SK-N-SH (cell line): Measurements from ENCODE around the gene SYCN. TPM values are rescaled to one million over a fixed set of nuclear protein-coding genes. Genes with fewer than 3 reads are reported as not detected.

ENCODE experiments used
- CTCF ChIA-PET: fragments of 300-600, 350-600 bp; formaldehyde crosslinking; extraction: SDS; loops from one replicate; lab custom pipeline; 2021; lab: Yijun Ruan, JAX
- POLR2A ChIA-PET: fragments of 350-600 bp; sonication (Branson Sonifier 250); formaldehyde crosslinking; extraction: SDS; loops from one replicate; lab custom pipeline; 2020; ENCODE audit warnings: antibody characterized with exemption, inconsistent platforms; lab: Yijun Ruan, JAX
- DNase-seq: peaks from one replicate; pipeline ENCODE4 v3.0.0; 2012
- H2AFZ ChIP-seq: fragments of 200-600 bp; sonication (generic); 2 replicates; pipeline ENCODE4 v1.8.1; 2016; ENCODE audit warnings: antibody characterized with exemption, mild to moderate bottlenecking, low read depth
- H3F3A ChIP-seq: fragments of 200-600 bp; sonication (generic); replicated peaks from 2 replicates; pipeline ENCODE3; 2016; ENCODE audit warnings: antibody characterized with exemption, mild to moderate bottlenecking; ENCODE audit not compliant: insufficient read depth
- H3K27ac ChIP-seq, 2 experiments: fragments of 200-500 bp in 1 of 2; fragments of 200-600 bp in 1 of 2; sonication (Bioruptor generic) in 1 of 2; sonication (generic), shearing (Covaris generic) in 1 of 2; 2 replicates each; pipeline versions ENCODE4 v1.5.1 to v1.6.1; 2014 to 2016; ENCODE audit warnings: low read depth in 2 of 2, inconsistent platforms in 1 of 2, low read length in 1 of 2, mild to moderate bottlenecking in 1 of 2, mixed read lengths in 1 of 2
- H3K27me3 ChIP-seq: fragments of 200-600 bp; sonication (generic), shearing (Covaris generic); 2 replicates; pipeline ENCODE4 v1.6.1; 2016; ENCODE audit warnings: mixed run types; ENCODE audit not compliant: insufficient read depth
- H3K36me3 ChIP-seq, 2 experiments: fragments of 200-500 bp in 1 of 2; fragments of 200-600 bp in 1 of 2; sonication (Bioruptor generic) in 1 of 2; sonication (generic) in 1 of 2; replicated peaks in 1 of 2; 2 replicates each; pipeline versions ENCODE3 to v1.5.1; 2014 to 2016; ENCODE audit warnings: low read length in 1 of 2, mild to moderate bottlenecking in 1 of 2; ENCODE audit not compliant: insufficient read depth in 2 of 2, control insufficient read depth in 1 of 2
- H3K4me1 ChIP-seq, 2 experiments: fragments of 200-500 bp in 1 of 2; fragments of 200-600 bp in 1 of 2; sonication (Bioruptor generic) in 1 of 2; sonication (generic), shearing (Covaris generic) in 1 of 2; 2 replicates each; pipeline versions ENCODE4 v1.5.1 to v1.6.1; 2014 to 2016; ENCODE audit warnings: low read depth in 1 of 2, low read length in 1 of 2, mixed run types in 1 of 2; ENCODE audit not compliant: insufficient read depth in 2 of 2, control insufficient read depth in 1 of 2
- H3K4me2 ChIP-seq: fragments of 200-600 bp; sonication (generic), shearing (Covaris generic); 2 replicates; pipeline ENCODE4 v1.6.1; 2017; ENCODE audit warnings: mixed run types
- H3K4me3 ChIP-seq, 2 experiments: fragments of 200-500 bp in 1 of 2; fragments of 200-600 bp in 1 of 2; sonication (Bioruptor generic) in 1 of 2; sonication (generic), shearing (Covaris generic) in 1 of 2; 2 replicates each; pipeline versions ENCODE4 v1.5.1 to v1.8.1; 2014 to 2016; ENCODE audit warnings: low read depth in 2 of 2, inconsistent platforms in 1 of 2, low read length in 1 of 2, mild to moderate bottlenecking in 1 of 2, mixed read lengths in 1 of 2, moderate library complexity in 1 of 2
- H3K79me2 ChIP-seq: fragments of 200-600 bp; sonication (generic); 2 replicates; pipeline ENCODE4 v1.8.1; 2017; ENCODE audit warnings: mild to moderate bottlenecking; ENCODE audit not compliant: insufficient read depth
- H3K9ac ChIP-seq: fragments of 200-600 bp; sonication (generic); 2 replicates; pipeline ENCODE4 v1.6.1; 2017; ENCODE audit warnings: mixed run types
- H3K9me2 ChIP-seq: fragments of 200-600 bp; sonication (generic); 2 replicates; pipeline ENCODE4 v1.6.1; 2017; ENCODE audit warnings: mixed run types
- H3K9me3 ChIP-seq: fragments of 200-600 bp; sonication (generic); 2 replicates; pipeline ENCODE4 v1.6.1; 2017; ENCODE audit warnings: mixed run types, mild to moderate bottlenecking, moderate library complexity
- H4K20me1 ChIP-seq: fragments of 200-600 bp; sonication (generic); 2 replicates; pipeline ENCODE4 v1.6.1; 2017; ENCODE audit warnings: mild to moderate bottlenecking, mixed run types; ENCODE audit not compliant: insufficient read depth
- EZH2phosphoT487 ChIP-seq: fragments of 200-600 bp; sonication (generic); IDR thresholded peaks from 2 replicates; pipeline ENCODE4 v1.6.1; 2017; ENCODE audit warnings: low read depth, mixed run types, mild to moderate bottlenecking, antibody characterized with exemption, moderate library complexity, borderline replicate concordance
- FOSL2 ChIP-seq: IDR thresholded peaks from 2 replicates; pipeline ENCODE4 v1.4.0; 2012; ENCODE audit warnings: low read depth, mild to moderate bottlenecking, moderate library complexity, borderline replicate concordance
- FOXJ3 ChIP-seq: sonication (generic); formaldehyde crosslinking; IDR thresholded peaks from 2 replicates; pipeline ENCODE4 v1.5.1; 2020; ENCODE audit warnings: mild to moderate bottlenecking, missing genetic modification reagents
- GABPA ChIP-seq: IDR thresholded peaks from 2 replicates; pipeline ENCODE4 v1.4.0; 2012; ENCODE audit warnings: low read depth, mild to moderate bottlenecking
- GATA2 ChIP-seq: sonication (generic); formaldehyde crosslinking; IDR thresholded peaks from 2 replicates; pipeline ENCODE4 v1.5.0; 2020; ENCODE audit warnings: mild to moderate bottlenecking, missing genetic modification reagents
- MXI1 ChIP-seq: IDR thresholded peaks from 2 replicates; pipeline ENCODE4 v1.6.1; 2012; ENCODE audit warnings: mild to moderate bottlenecking, low read depth, low read length, improper control_type of control experiment
- NRF1 ChIP-seq: IDR thresholded peaks from 2 replicates; pipeline ENCODE4 v1.6.1; 2012; ENCODE audit warnings: low read depth, mild to moderate bottlenecking, low read length
- POLR2AphosphoS5 ChIP-seq: IDR thresholded peaks from 2 replicates; pipeline ENCODE4 v1.6.1; 2012; ENCODE audit warnings: low read depth, low read length
- RAD21 ChIP-seq: IDR thresholded peaks from 2 replicates; pipeline ENCODE4 v1.6.1; 2012; ENCODE audit warnings: mild to moderate bottlenecking, low read length
- RFX5 ChIP-seq: IDR thresholded peaks from 2 replicates; pipeline ENCODE4 v1.6.1; 2012; ENCODE audit warnings: mild to moderate bottlenecking, improper control_type of control experiment, low read length
- SIN3A ChIP-seq: IDR thresholded peaks from 2 replicates; pipeline ENCODE4 v1.6.1; 2012; ENCODE audit warnings: low read depth, mild to moderate bottlenecking, low read length, moderate library complexity, borderline replicate concordance
- TAF1 ChIP-seq: IDR thresholded peaks from 2 replicates; pipeline ENCODE4 v1.6.1; 2012; ENCODE audit warnings: low read depth, mild to moderate bottlenecking, low read length, moderate library complexity, borderline replicate concordance
- TCF12 ChIP-seq: IDR thresholded peaks from 2 replicates; pipeline ENCODE4 v1.4.0; 2012
- WGBS: methylation state at CpG from one replicate; pipeline ENCODE4 v1.1.6; 2017; ENCODE audit warnings: low lambda C conversion rate; 5-methylcytosine and 5-hydroxymethylcytosine counted together
- polyA plus RNA-seq, 3 experiments: library from polyadenylated mRNA; depleted of rRNA; stranded (reverse); fragments of >200 nt; gene quantifications; 2 replicates each; pipeline ENCODE4 v1.2.3, GENCODE V29; 2012
- TF ChIP-seq, protein P1 (sequence below): IDR thresholded peaks from 2 replicates; pipeline ENCODE4 v1.4.0; 2012; ENCODE audit warnings: low read depth
- TF ChIP-seq, protein P2 (sequence below): fragments of 150-350 bp; IDR thresholded peaks from 2 replicates; pipeline ENCODE4 v1.6.1; 2016; ENCODE audit warnings: mild to moderate bottlenecking, low read depth, low read length
- TF ChIP-seq, protein P3 (sequence below): IDR thresholded peaks from 2 replicates; pipeline ENCODE4; 2012

SYCN gene
- polyA plus RNA-seq, 1 of the 3 experiments (the other 2 are of a cell fraction): not detected

GRCh38 chr19:39179754-39180153 is 24.3 kb downstream of the SYCN start (continued):
- TF ChIP-seq, protein P1, sequence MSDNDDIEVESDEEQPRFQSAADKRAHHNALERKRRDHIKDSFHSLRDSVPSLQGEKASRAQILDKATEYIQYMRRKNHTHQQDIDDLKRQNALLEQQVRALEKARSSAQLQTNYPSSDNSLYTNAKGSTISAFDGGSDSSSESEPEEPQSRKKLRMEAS: no peak
- TF ChIP-seq, all 33 proteins: peak for 0

DNA sequence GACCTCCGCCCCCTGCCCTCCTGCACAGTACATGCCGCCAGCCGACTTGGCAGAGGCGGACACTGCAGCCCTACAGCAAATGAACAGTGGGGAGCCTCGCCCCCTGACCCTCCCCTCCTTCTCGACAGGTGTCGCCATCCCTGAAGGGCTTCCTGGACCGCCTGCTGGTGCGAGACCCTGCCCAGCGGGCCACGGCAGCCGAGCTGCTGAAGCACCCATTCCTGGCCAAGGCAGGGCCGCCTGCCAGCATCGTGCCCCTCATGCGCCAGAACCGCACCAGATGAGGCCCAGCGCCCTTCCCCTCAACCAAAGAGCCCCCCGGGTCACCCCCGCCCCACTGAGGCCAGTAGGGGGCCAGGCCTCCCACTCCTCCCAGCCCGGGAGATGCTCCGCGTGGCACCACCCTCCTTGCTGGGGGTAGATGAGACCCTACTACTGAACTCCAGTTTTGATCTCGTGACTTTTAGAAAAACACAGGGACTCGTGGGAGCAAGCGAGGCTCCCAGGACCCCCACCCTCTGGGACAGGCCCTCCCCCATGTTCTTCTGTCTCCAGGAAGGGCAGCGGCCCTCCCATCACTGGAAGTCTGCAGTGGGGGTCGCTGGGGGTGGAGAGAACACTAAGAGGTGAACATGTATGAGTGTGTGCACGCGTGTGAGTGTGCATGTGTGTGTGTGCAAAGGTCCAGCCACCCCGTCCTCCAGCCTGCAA is 25.6 kb downstream of the SYCN start:
- peaks cover 4 to 36% of the 10 kb centered on the region in 2 experiments for H3K36me3 ChIP-seq
- POLR2A ChIA-PET: no interaction called here
- no peaks in the 10 kb centered on the region for H3K9me2 ChIP-seq
- no peak overlapping the region for H3K4me2 ChIP-seq
- H3F3A ChIP-seq: no peaks in the 10 kb centered on the region
- no peak for DNase-seq
- WGBS: 94% methylated on average over 16 of the region's 30 CpGs
- no peak overlapping the region for H3K4me3 ChIP-seq
- H3K9me3 ChIP-seq: no peaks in the 10 kb centered on the region
- H4K20me1 ChIP-seq: no peaks in the 10 kb centered on the region
- peaks cover 0 to 12% of the 10 kb centered on the region in 2 experiments; a peak in 1 of 4 replicates for H3K4me1 ChIP-seq
- CTCF ChIA-PET: no interaction called here
- TF ChIP-seq GATA2 (CRISPR knock-in tag) (no peak), RAD21 (no peak), TCF12 (no peak), RFX5 (no peak), EZH2phosphoT487 (no peak), MXI1 (no peak), POLR2AphosphoS5 (no peak), TAF1 (no peak), FOSL2 (no peak), NRF1 (no peak), SIN3A (no peak), GABPA (no peak), FOXJ3 (CRISPR knock-in tag) (no peak)
- TF ChIP-seq, protein P1: no peak
- TF ChIP-seq, protein P2, sequence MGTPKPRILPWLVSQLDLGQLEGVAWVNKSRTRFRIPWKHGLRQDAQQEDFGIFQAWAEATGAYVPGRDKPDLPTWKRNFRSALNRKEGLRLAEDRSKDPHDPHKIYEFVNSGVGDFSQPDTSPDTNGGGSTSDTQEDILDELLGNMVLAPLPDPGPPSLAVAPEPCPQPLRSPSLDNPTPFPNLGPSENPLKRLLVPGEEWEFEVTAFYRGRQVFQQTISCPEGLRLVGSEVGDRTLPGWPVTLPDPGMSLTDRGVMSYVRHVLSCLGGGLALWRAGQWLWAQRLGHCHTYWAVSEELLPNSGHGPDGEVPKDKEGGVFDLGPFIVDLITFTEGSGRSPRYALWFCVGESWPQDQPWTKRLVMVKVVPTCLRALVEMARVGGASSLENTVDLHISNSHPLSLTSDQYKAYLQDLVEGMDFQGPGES: no peak
- TF ChIP-seq, protein P3, sequence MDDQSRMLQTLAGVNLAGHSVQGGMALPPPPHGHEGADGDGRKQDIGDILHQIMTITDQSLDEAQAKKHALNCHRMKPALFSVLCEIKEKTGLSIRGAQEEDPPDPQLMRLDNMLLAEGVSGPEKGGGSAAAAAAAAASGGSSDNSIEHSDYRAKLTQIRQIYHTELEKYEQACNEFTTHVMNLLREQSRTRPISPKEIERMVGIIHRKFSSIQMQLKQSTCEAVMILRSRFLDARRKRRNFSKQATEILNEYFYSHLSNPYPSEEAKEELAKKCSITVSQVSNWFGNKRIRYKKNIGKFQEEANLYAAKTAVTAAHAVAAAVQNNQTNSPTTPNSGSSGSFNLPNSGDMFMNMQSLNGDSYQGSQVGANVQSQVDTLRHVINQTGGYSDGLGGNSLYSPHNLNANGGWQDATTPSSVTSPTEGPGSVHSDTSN: no peak
- TF ChIP-seq, all 33 proteins: peak for 0
- H3K27ac ChIP-seq: no peak overlapping the region
- H3K79me2 ChIP-seq: no peaks in the 10 kb centered on the region
- no peak overlapping the region for H3K9ac ChIP-seq
- no peak overlapping the region for H2AFZ ChIP-seq
- H3K27me3 ChIP-seq: no peaks in the 10 kb centered on the region
